ENCODE data around the gene RAD18.

Gene RAD18

GRCh38 chr3:8870134-8870533 is 93.1 kb downstream of the RAD18 start:
- DNase-seq (no peak), ATAC-seq (replicated peaks) (no peak)
- no peaks in the 10 kb centered on the region for H3K27me3 Mint-ChIP-seq
- no peaks in the 10 kb centered on the region for H3K4me1 Mint-ChIP-seq (ENCODE audit: low read depth in 2 of 2)
- H3K4me3 Mint-ChIP-seq = no peak overlapping the region
- H3K27ac Mint-ChIP-seq = no peak overlapping the region
- H3K9me3 Mint-ChIP-seq = peaks cover 0 to 2% of the 10 kb centered on the region in 2 donors
- H3K36me3 Mint-ChIP-seq (ENCODE audit: insufficient read depth) = no peaks in the 10 kb centered on the region

- DNase-seq = no peak
- H3K4me3 Mint-ChIP-seq = no peak overlapping the region
- H3K27ac Mint-ChIP-seq = no peak overlapping the region
- no peaks in the 10 kb centered on the region for H3K36me3 Mint-ChIP-seq (ENCODE audit: insufficient read depth)
- peaks cover 0 to 2% of the 10 kb centered on the region in 2 donors for H3K9me3 Mint-ChIP-seq
- no peaks in the 10 kb centered on the region for H3K4me1 Mint-ChIP-seq (ENCODE audit: low read depth in 2 of 2)
- no peak for ATAC-seq (replicated peaks)
- no peaks in the 10 kb centered on the region for H3K27me3 Mint-ChIP-seq
Measured at GRCh38 chr3:8869613-8870012, 93.7 kb downstream of the RAD18 start.

- no peak for DNase-seq
- no peak for ATAC-seq (replicated peaks)
- H3K27me3 Mint-ChIP-seq = no peaks in the 10 kb centered on the region
- H3K4me3 Mint-ChIP-seq = no peak overlapping the region
- no peak overlapping the region for H3K27ac Mint-ChIP-seq
- H3K4me1 Mint-ChIP-seq (ENCODE audit: low read depth in 2 of 2) = no peaks in the 10 kb centered on the region
- no peaks in the 10 kb centered on the region for H3K36me3 Mint-ChIP-seq (ENCODE audit: insufficient read depth)
- peaks cover 0 to 2% of the 10 kb centered on the region in 2 donors for H3K9me3 Mint-ChIP-seq
Measured at GRCh38 chr3:8868996-8869395, 94.3 kb downstream of the RAD18 start.

GRCh38 chr3:8867646-8868045 is 95.6 kb downstream of the RAD18 start:
- ATAC-seq (replicated peaks) = no peak
- Mint-ChIP-seq H3K9me3 (peaks cover 0 to 2% of the 10 kb centered on the region in 2 donors), H3K4me1 (ENCODE audit: low read depth in 2 of 2) (no peaks in the 10 kb centered on the region)

GRCh38 chr3:8865697-8866096 is 97.6 kb downstream of the RAD18 start:
- Mint-ChIP-seq H3K4me1 (ENCODE audit: low read depth in 2 of 2) (no peaks in the 10 kb centered on the region), H3K9me3 (no peaks in the 10 kb centered on the region), H3K27ac (no peak overlapping the region), H3K36me3 (ENCODE audit: insufficient read depth) (no peaks in the 10 kb centered on the region), H3K27me3 (no peaks in the 10 kb centered on the region), H3K4me3 (no peak overlapping the region)
- no peak for ATAC-seq (replicated peaks)
- DNase-seq = no peak

More at GRCh38 chr3:8867646-8868045, 95.6 kb downstream of the RAD18 start:
- Mint-ChIP-seq H3K27me3 (no peaks in the 10 kb centered on the region), H3K4me3 (no peak overlapping the region), H3K27ac (no peak overlapping the region), H3K36me3 (ENCODE audit: insufficient read depth) (no peaks in the 10 kb centered on the region)
- no peak for DNase-seq

- DNase-seq = no peak
- H3K4me1 Mint-ChIP-seq (ENCODE audit: low read depth in 2 of 2) = no peaks in the 10 kb centered on the region
- no peaks in the 10 kb centered on the region for H3K9me3 Mint-ChIP-seq
- H3K4me3 Mint-ChIP-seq = no peak overlapping the region
- H3K27me3 Mint-ChIP-seq = no peaks in the 10 kb centered on the region
- H3K36me3 Mint-ChIP-seq (ENCODE audit: insufficient read depth) = no peaks in the 10 kb centered on the region
- no peak for ATAC-seq (replicated peaks)
- H3K27ac Mint-ChIP-seq = peak overlapping the region in 1 of 2 donors; percentile 46
Measured at GRCh38 chr3:8864402-8865350, 98.6 kb downstream of the RAD18 start.

GRCh38 chr3:8863891-8864290 is 99.4 kb downstream of the RAD18 start:
- H3K36me3 Mint-ChIP-seq (ENCODE audit: insufficient read depth) = no peaks in the 10 kb centered on the region
- no peaks in the 10 kb centered on the region for H3K4me1 Mint-ChIP-seq (ENCODE audit: low read depth in 2 of 2)
- no peaks in the 10 kb centered on the region for H3K27me3 Mint-ChIP-seq
- H3K9me3 Mint-ChIP-seq = no peaks in the 10 kb centered on the region
- ATAC-seq (replicated peaks) (no peak), DNase-seq (no peak)
- H3K27ac Mint-ChIP-seq = no peak overlapping the region
- no peak overlapping the region for H3K4me3 Mint-ChIP-seq

- ATAC-seq (replicated peaks) (no peak), DNase-seq (no peak)
- Mint-ChIP-seq H3K9me3 (no peaks in the 10 kb centered on the region), H3K4me3 (no peak overlapping the region), H3K27me3 (no peaks in the 10 kb centered on the region), H3K4me1 (ENCODE audit: low read depth in 2 of 2) (no peaks in the 10 kb centered on the region), H3K36me3 (ENCODE audit: insufficient read depth) (no peaks in the 10 kb centered on the region), H3K27ac (no peak overlapping the region)
Measured at GRCh38 chr3:8857720-8858367, 105.4 kb downstream of the RAD18 start.

GRCh38 chr3:8856721-8857120 is 106.6 kb downstream of the RAD18 start:
- Mint-ChIP-seq H3K9me3 (no peaks in the 10 kb centered on the region), H3K4me1 (ENCODE audit: low read depth in 2 of 2) (no peaks in the 10 kb centered on the region), H3K27me3 (no peaks in the 10 kb centered on the region), H3K27ac (no peak overlapping the region), H3K36me3 (ENCODE audit: insufficient read depth) (no peaks in the 10 kb centered on the region), H3K4me3 (no peak overlapping the region)
- no peak for ATAC-seq (replicated peaks)
- DNase-seq = no peak

- no peaks in the 10 kb centered on the region for H3K36me3 Mint-ChIP-seq (ENCODE audit: insufficient read depth)
- ATAC-seq (replicated peaks) = no peak
- H3K4me3 Mint-ChIP-seq = no peak overlapping the region
- no peak overlapping the region for H3K27ac Mint-ChIP-seq
- H3K27me3 Mint-ChIP-seq = no peaks in the 10 kb centered on the region
- DNase-seq = no peak
- no peaks in the 10 kb centered on the region for H3K9me3 Mint-ChIP-seq
- no peaks in the 10 kb centered on the region for H3K4me1 Mint-ChIP-seq (ENCODE audit: low read depth in 2 of 2)
Measured at GRCh38 chr3:8856071-8856470, 107.2 kb downstream of the RAD18 start.

GRCh38 chr3:8854656-8855055 is 108.6 kb downstream of the RAD18 start:
- no peaks in the 10 kb centered on the region for H3K27me3 Mint-ChIP-seq
- DNase-seq = no peak
- H3K4me3 Mint-ChIP-seq = no peak overlapping the region
- no peaks in the 10 kb centered on the region for H3K9me3 Mint-ChIP-seq
- H3K27ac Mint-ChIP-seq = no peak overlapping the region
- H3K36me3 Mint-ChIP-seq (ENCODE audit: insufficient read depth) = no peaks in the 10 kb centered on the region
- no peak for ATAC-seq (replicated peaks)
- no peaks in the 10 kb centered on the region for H3K4me1 Mint-ChIP-seq (ENCODE audit: low read depth in 2 of 2)

GRCh38 chr3:8853081-8853480 is 110.2 kb downstream of the RAD18 start:
- Mint-ChIP-seq H3K9me3 (no peaks in the 10 kb centered on the region), H3K27me3 (no peaks in the 10 kb centered on the region), H3K27ac (no peak overlapping the region), H3K36me3 (ENCODE audit: insufficient read depth) (no peaks in the 10 kb centered on the region), H3K4me3 (no peak overlapping the region), H3K4me1 (ENCODE audit: low read depth in 2 of 2) (no peaks in the 10 kb centered on the region)
- DNase-seq (no peak), ATAC-seq (replicated peaks) (no peak)

GRCh38 chr3:8852511-8852910 is 110.8 kb downstream of the RAD18 start:
- H3K27me3 Mint-ChIP-seq = no peaks in the 10 kb centered on the region
- no peaks in the 10 kb centered on the region for H3K36me3 Mint-ChIP-seq (ENCODE audit: insufficient read depth)
- H3K4me1 Mint-ChIP-seq (ENCODE audit: low read depth in 2 of 2) = no peaks in the 10 kb centered on the region
- DNase-seq (no peak), ATAC-seq (replicated peaks) (no peak)
- H3K4me3 Mint-ChIP-seq = no peak overlapping the region
- H3K9me3 Mint-ChIP-seq = no peaks in the 10 kb centered on the region
- no peak overlapping the region for H3K27ac Mint-ChIP-seq

- H3K27me3 Mint-ChIP-seq = no peaks in the 10 kb centered on the region
- H3K4me1 Mint-ChIP-seq (ENCODE audit: low read depth in 2 of 2) = no peaks in the 10 kb centered on the region
- no peaks in the 10 kb centered on the region for H3K36me3 Mint-ChIP-seq (ENCODE audit: insufficient read depth)
- no peak overlapping the region for H3K4me3 Mint-ChIP-seq
- no peak overlapping the region for H3K27ac Mint-ChIP-seq
- H3K9me3 Mint-ChIP-seq = no peaks in the 10 kb centered on the region
- DNase-seq = no peak
- no peak for ATAC-seq (replicated peaks)
Measured at GRCh38 chr3:8851703-8852102, 111.6 kb downstream of the RAD18 start.
